Osteoblast (primary cell): ENCODE measurements around the gene FKRP. TPM values are rescaled to one million over a fixed set of nuclear protein-coding genes. Genes with fewer than 3 reads are reported as not detected.

ENCODE experiments used
- DNase-seq: peaks from one replicate; pipeline ENCODE4 v3.0.0; 2011; ENCODE audit warnings: low spot score, mixed read lengths; ENCODE audit not compliant: insufficient read length; ENCODE audit errors: missing footprints
- H2AFZ ChIP-seq: 2 replicates; pipeline ENCODE4 v1.6.0; 2011; ENCODE audit warnings: mild to moderate bottlenecking, low read length
- H3K27ac ChIP-seq: 2 replicates; pipeline ENCODE4 v1.5.1; 2011; ENCODE audit warnings: mild to moderate bottlenecking, low read depth, low read length, moderate library complexity
- H3K27me3 ChIP-seq: 2 replicates; pipeline ENCODE4 v1.6.0; 2012; ENCODE audit warnings: mild to moderate bottlenecking, control low read depth, inconsistent platforms, low read length, moderate library complexity; ENCODE audit not compliant: insufficient read depth
- H3K36me3 ChIP-seq: 2 replicates; pipeline ENCODE4 v1.5.1; 2011; ENCODE audit warnings: mild to moderate bottlenecking, low read length, control low read depth, moderate library complexity; ENCODE audit not compliant: insufficient read depth
- H3K4me1 ChIP-seq: 2 replicates; pipeline ENCODE4 v1.5.1; 2011; ENCODE audit warnings: mild to moderate bottlenecking, low read length, control low read depth, moderate library complexity; ENCODE audit not compliant: insufficient read depth
- H3K4me2 ChIP-seq: 2 replicates; pipeline ENCODE4 v1.6.0; 2011; ENCODE audit warnings: mild to moderate bottlenecking, low read length; ENCODE audit not compliant: insufficient read depth
- H3K4me3 ChIP-seq: fragments of 200-600 bp; sonication (generic); 3 replicates; pipeline ENCODE4 v1.5.1; 2012; ENCODE audit warnings: mild to moderate bottlenecking, low read length, inconsistent platforms; ENCODE audit not compliant: insufficient read depth
- H3K79me2 ChIP-seq: 2 replicates; pipeline ENCODE4 v1.6.0; 2012; ENCODE audit warnings: mild to moderate bottlenecking, low read length, control low read depth, inconsistent platforms; ENCODE audit not compliant: insufficient read depth
- H3K9me3 ChIP-seq: 2 replicates; pipeline ENCODE4 v1.5.1; 2011; ENCODE audit warnings: low read depth, low read length, control low read depth
- H4K20me1 ChIP-seq: 2 replicates; pipeline ENCODE4 v1.6.0; 2012; ENCODE audit warnings: mild to moderate bottlenecking, low read length, control low read depth; ENCODE audit not compliant: insufficient read depth
- CTCF ChIP-seq: IDR thresholded peaks from 2 replicates; pipeline ENCODE4 v1.5.1; 2011; ENCODE audit warnings: mild to moderate bottlenecking, low read depth, low read length, moderate library complexity; ENCODE audit errors: extremely low read depth
- total RNA-seq: library from RNA; depleted of rRNA; stranded (reverse); fragments of >200 nt; gene quantifications from 2 replicates; pipeline ENCODE4 v1.2.3, GENCODE V29; 2012

FKRP gene
- total RNA-seq, 1 donor: 18.5 TPM

- Histone ChIP-seq H3K79me2 (peaks cover 41% of the 10 kb centered on the region), H3K27ac (no peak overlapping the region), H4K20me1 (peaks cover 53% of the 10 kb centered on the region), H2AFZ (no peak overlapping the region), H3K27me3 (no peaks in the 10 kb centered on the region), H3K4me1 (peaks cover 5% of the 10 kb centered on the region), H3K4me2 (no peak overlapping the region), H3K9me3 (no peaks in the 10 kb centered on the region), H3K36me3 (peaks cover 93% of the 10 kb centered on the region), H3K4me3 (no peak overlapping the region)
- no peak for TF ChIP-seq CTCF
- peak; percentile 45 for DNase-seq
These were observed 19.9 kb upstream of the FKRP start for GRCh38 chr19:46725859-46726393.

- Histone ChIP-seq H3K27me3 (no peaks in the 10 kb centered on the region), H3K27ac (no peak overlapping the region), H3K4me3 (no peak overlapping the region), H3K9me3 (no peaks in the 10 kb centered on the region), H4K20me1 (peaks cover 58% of the 10 kb centered on the region), H3K4me2 (no peak overlapping the region), H3K36me3 (peaks cover 91% of the 10 kb centered on the region), H3K79me2 (peaks cover 45% of the 10 kb centered on the region), H3K4me1 (peaks cover 11% of the 10 kb centered on the region), H2AFZ (no peak overlapping the region)
- no peak for TF ChIP-seq CTCF
- DNase-seq: peak; percentile 66
These were observed 19.3 kb upstream of the FKRP start for GRCh38 chr19:46726551-46726950.

DNA sequence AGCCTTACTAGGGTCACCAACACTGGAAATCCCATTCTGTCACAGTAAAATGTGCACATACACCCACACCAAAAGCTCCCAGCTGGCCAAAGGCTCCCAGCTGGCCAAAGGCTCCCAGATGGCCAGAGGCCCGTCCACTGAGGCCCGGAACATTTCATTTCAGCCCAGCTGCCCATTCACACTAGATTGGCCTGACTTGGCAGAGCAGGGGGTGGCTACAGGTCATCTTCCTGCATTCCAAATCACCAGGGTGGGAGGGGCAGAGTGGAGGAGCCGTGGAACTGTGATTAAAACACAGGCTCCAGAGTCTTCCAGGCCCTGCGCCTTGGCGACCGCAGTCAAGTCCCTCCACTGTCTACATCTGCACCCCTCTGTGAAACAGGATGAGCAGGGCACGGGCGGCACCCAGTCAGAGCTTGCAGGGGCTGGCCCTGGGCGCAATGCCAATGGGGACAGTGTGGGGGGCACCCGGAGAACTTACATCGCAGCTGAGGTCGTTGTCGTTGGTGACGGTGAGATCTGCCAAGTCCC lies 18.8 kb upstream of the FKRP start:
- no peak for TF ChIP-seq CTCF
- Histone ChIP-seq H3K4me2 (no peak overlapping the region), H3K4me1 (peaks cover 16% of the 10 kb centered on the region), H2AFZ (no peak overlapping the region), H3K79me2 (peaks cover 50% of the 10 kb centered on the region), H4K20me1 (peaks cover 60% of the 10 kb centered on the region), H3K36me3 (peaks cover 86% of the 10 kb centered on the region), H3K27ac (no peak overlapping the region), H3K4me3 (no peak overlapping the region), H3K27me3 (no peaks in the 10 kb centered on the region), H3K9me3 (no peaks in the 10 kb centered on the region)
- no peak for DNase-seq

- Histone ChIP-seq H3K4me2 (no peak overlapping the region), H3K9me3 (no peaks in the 10 kb centered on the region), H3K36me3 (peaks cover 82% of the 10 kb centered on the region), H3K4me1 (peaks cover 18% of the 10 kb centered on the region), H3K79me2 (peaks cover 57% of the 10 kb centered on the region), H4K20me1 (peaks cover 67% of the 10 kb centered on the region), H2AFZ (no peak overlapping the region), H3K27me3 (no peaks in the 10 kb centered on the region), H3K27ac (no peak overlapping the region), H3K4me3 (no peak overlapping the region)
- TF ChIP-seq CTCF: no peak
- DNase-seq: no peak
These were observed 18.1 kb upstream of the FKRP start for GRCh38 chr19:46727757-46728156.
